B cell (primary cell): ENCODE data around the gene NEUROD4. TPM values are rescaled to one million over a fixed set of nuclear protein-coding genes. Genes with fewer than 3 reads are reported as not detected.

ENCODE experiments used
- ATAC-seq: fragments of 200-7000 bp; cut with Tn5 transposase; one replicate; pipeline ENCODE4 v1.10.0; 2021; ENCODE audit warnings: low read depth, mild to moderate bottlenecking, moderate number of reproducible peaks, moderate library complexity
- CTCF ChIA-PET: fragments of 350-600 bp; sonication (Branson Sonifier 250); formaldehyde crosslinking; loops from one replicate; lab custom pipeline; 2021; ENCODE audit warnings: antibody characterized with exemption, inconsistent platforms; lab: Charles Lee
- POLR2A ChIA-PET: fragments of 350-600 bp; sonication (Branson Sonifier 250); formaldehyde crosslinking; loops from one replicate; lab custom pipeline; 2021; ENCODE audit warnings: antibody characterized with exemption; lab: Charles Lee
- DNase-seq: peaks from one replicate; pipeline ENCODE4 v3.0.0; 2013
- H2AFZ ChIP-seq: 2 replicates; pipeline ENCODE4 v1.6.1; 2012; ENCODE audit warnings: mild to moderate bottlenecking, low read depth, low read length; ENCODE audit not compliant: insufficient read depth, poor library complexity, severe bottlenecking
- H3K27ac ChIP-seq, 2 donors: 1 replicate in 1 of 2; 2 replicates in 1 of 2; pipeline ENCODE4 v1.5.1; 2012 to 2013; ENCODE audit warnings: low read length in 2 of 2, mild to moderate bottlenecking in 2 of 2, moderate library complexity in 1 of 2
- H3K27me3 ChIP-seq, 4 experiments: fragments of 200-600 bp in 1 of 4; sonication (generic) in 1 of 4; replicated peaks in 1 of 4; 1 replicate in 2 of 4; 2 replicates in 2 of 4; pipeline versions ENCODE4 v1.6.1 to v1.7.0; 2013 to 2016; ENCODE audit warnings: low read length in 3 of 4, mild to moderate bottlenecking in 2 of 4, mixed read lengths in 1 of 4, moderate library complexity in 1 of 4; ENCODE audit not compliant: insufficient read depth in 4 of 4, control insufficient read depth in 3 of 4; ENCODE audit errors: control extremely low read depth in 1 of 4
- H3K36me3 ChIP-seq, 2 experiments: replicated peaks in 1 of 2; 1 replicate in 1 of 2; 2 replicates in 1 of 2; pipeline versions ENCODE4 v1.6.1 to v1.7.1; 2013; ENCODE audit warnings: low read length in 1 of 2; ENCODE audit not compliant: insufficient read depth in 2 of 2, control insufficient read depth in 1 of 2; ENCODE audit errors: control extremely low read depth in 1 of 2, extremely low read depth in 1 of 2
- H3K4me1 ChIP-seq, 2 donors: fragments of 200-600 bp in 1 of 2; sonication (generic) in 1 of 2; 1 replicate in 1 of 2; 2 replicates in 1 of 2; pipeline versions ENCODE4 v1.5.1 to v1.6.1; 2013 to 2017; ENCODE audit warnings: low read length in 2 of 2; ENCODE audit not compliant: control insufficient read depth in 2 of 2, insufficient read depth in 2 of 2
- H3K4me2 ChIP-seq: replicated peaks from 2 replicates; pipeline ENCODE3; 2012; ENCODE audit warnings: mild to moderate bottlenecking, low read depth, low read length; ENCODE audit not compliant: poor library complexity, severe bottlenecking
- H3K4me3 ChIP-seq, 5 experiments: fragments of 200-600 bp in 1 of 5; sonication (generic) in 1 of 5; 1 replicate in 3 of 5; 2 replicates in 2 of 5; pipeline versions ENCODE4 v1.5.1 to v1.7.0; 2011 to 2016; ENCODE audit warnings: low read length in 4 of 5, mild to moderate bottlenecking in 4 of 5, low read depth in 2 of 5, control low read depth in 1 of 5, moderate library complexity in 1 of 5; ENCODE audit not compliant: insufficient read depth in 1 of 5; ENCODE audit errors: control extremely low read depth in 1 of 5, extremely low read depth in 1 of 5
- H3K79me2 ChIP-seq: fragments of 200-600 bp; sonication (generic); one replicate; pipeline ENCODE4 v1.6.0; 2016; ENCODE audit warnings: low read length; ENCODE audit not compliant: control insufficient read depth, insufficient read depth
- H3K9ac ChIP-seq: fragments of 200-600 bp; sonication (generic); 2 replicates; pipeline ENCODE4 v1.6.1; 2017; ENCODE audit warnings: mild to moderate bottlenecking, low read length, moderate library complexity
- H3K9me3 ChIP-seq, 3 donors: one replicate each; pipeline versions ENCODE4 v1.6.1 to v1.7.1; 2013; ENCODE audit warnings: low read length in 2 of 3; ENCODE audit not compliant: control insufficient read depth in 2 of 3, insufficient read depth in 1 of 3; ENCODE audit errors: control extremely low read depth in 1 of 3
- H4K20me1 ChIP-seq: 2 replicates; pipeline ENCODE4 v1.6.0; 2012; ENCODE audit warnings: mild to moderate bottlenecking, low read length; ENCODE audit not compliant: insufficient read depth, control insufficient read depth, poor library complexity, severe bottlenecking
- H3K27ac Mint-ChIP-seq: one replicate; pipeline ENCODE4 v1.8.0; 2021; ENCODE audit warnings: mixed read lengths
- H3K27me3 Mint-ChIP-seq: one replicate; pipeline ENCODE4 v1.8.0; 2021; ENCODE audit warnings: mixed read lengths
- H3K4me1 Mint-ChIP-seq: one replicate; pipeline ENCODE4 v1.8.0; 2021; ENCODE audit warnings: mixed read lengths
- H3K4me3 Mint-ChIP-seq: one replicate; pipeline ENCODE4 v1.8.0; 2021; ENCODE audit warnings: mixed read lengths
- H3K9me3 Mint-ChIP-seq: one replicate; pipeline ENCODE4 v1.8.0; 2022; ENCODE audit warnings: mixed read lengths; ENCODE audit not compliant: insufficient read depth
- EZH2 ChIP-seq: IDR thresholded peaks from 2 replicates; pipeline ENCODE4 v1.6.1; 2012; ENCODE audit warnings: borderline replicate concordance, low read depth, mild to moderate bottlenecking, moderate library complexity, low read length; ENCODE audit not compliant: insufficient read depth, poor library complexity, severe bottlenecking
- WGBS: methylation state at CpG from one replicate; pipeline ENCODE4 v1.1.5; 2013; ENCODE audit warnings: missing lambda C conversion rate; ENCODE audit not compliant: insufficient coverage; 5-methylcytosine and 5-hydroxymethylcytosine counted together
- intact Hi-C: fragments of 100-400 bp; cut with micrococcal nuclease; formaldehyde crosslinking; loops from one replicate; pipeline ENCODE4 v1.10.0; 2022
- polyA plus RNA-seq: library from polyadenylated mRNA; depleted of rRNA; stranded (reverse); fragments of >200 nt; gene quantifications from 2 replicates; pipeline ENCODE4 v1.2.3, GENCODE V29; 2012
- total RNA-seq, 2 donors: library from RNA; stranded (reverse); fragments of 120-200 nt in 1 of 2; gene quantifications; 1 replicate in 1 of 2; 2 replicates in 1 of 2; pipeline versions ENCODE4 v1.2.3 to v1.2.4, GENCODE V29; 2013 to 2022
- TF ChIP-seq, protein P1 (sequence below): fragments of 200-600 bp; IDR thresholded peaks from one replicate; pipeline ENCODE4 v1.8.0; 2022; ENCODE audit warnings: antibody characterized with exemption, mild to moderate bottlenecking

The NEUROD4 gene
- total and polyA plus RNA-seq, 2 donors (not counting 1 experiment from before 2014, with no cell fraction given) = not detected

DNA sequence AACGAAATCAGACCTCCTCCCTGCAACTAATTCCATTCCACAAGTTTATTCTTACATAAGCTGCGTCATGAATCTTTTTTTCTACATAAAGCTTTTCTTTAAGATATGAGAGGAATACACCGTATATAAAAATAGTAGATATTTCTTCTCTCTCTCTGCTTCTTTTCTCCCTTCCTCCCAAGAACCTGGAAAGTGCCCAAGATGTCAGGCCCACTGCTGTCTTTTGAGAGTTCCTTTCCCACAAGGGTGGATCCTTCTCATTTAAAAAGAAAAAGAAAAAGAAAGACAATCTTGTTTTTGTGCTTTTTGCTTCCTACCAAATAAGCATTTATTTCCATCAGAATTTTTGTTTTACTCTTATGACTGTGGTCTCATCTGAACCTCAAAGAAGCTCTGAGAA, 46.2 kb upstream of the NEUROD4 start:
- no peaks in the 10 kb centered on the region for H3K27me3 ChIP-seq
- no peak overlapping the region for H3K9ac ChIP-seq
- H4K20me1 ChIP-seq = no peaks in the 10 kb centered on the region
- intact Hi-C loops = no loop called here
- no CpG with 5 or more reads among the region's 3 CpGs for WGBS
- Mint-ChIP-seq H3K4me3 (no peak overlapping the region), H3K4me1 (peaks cover 10% of the 10 kb centered on the region), H3K27me3 (no peaks in the 10 kb centered on the region), H3K9me3 (no peaks in the 10 kb centered on the region), H3K27ac (no peak overlapping the region)
- ATAC-seq (no peak), DNase-seq (no peak)
- peaks cover 0 to under 1% of the 10 kb centered on the region in 2 donors for H3K4me1 ChIP-seq
- CTCF ChIA-PET = interaction anchor here (0.6 to 1.4 kb wide), 4 partner anchors 17 to 446 kb away, joined by 3 to 5 read pairs (median 4); no protein-coding TSS in a partner anchor
- H3K36me3 ChIP-seq = peaks cover 3 to 33% of the 10 kb centered on the region in 2 experiments
- no peak overlapping the region for H3K27ac ChIP-seq
- no peak overlapping the region for H3K4me3 ChIP-seq
- no peak overlapping the region for H2AFZ ChIP-seq
- no peak for TF ChIP-seq EZH2
- TF ChIP-seq, protein P1, sequence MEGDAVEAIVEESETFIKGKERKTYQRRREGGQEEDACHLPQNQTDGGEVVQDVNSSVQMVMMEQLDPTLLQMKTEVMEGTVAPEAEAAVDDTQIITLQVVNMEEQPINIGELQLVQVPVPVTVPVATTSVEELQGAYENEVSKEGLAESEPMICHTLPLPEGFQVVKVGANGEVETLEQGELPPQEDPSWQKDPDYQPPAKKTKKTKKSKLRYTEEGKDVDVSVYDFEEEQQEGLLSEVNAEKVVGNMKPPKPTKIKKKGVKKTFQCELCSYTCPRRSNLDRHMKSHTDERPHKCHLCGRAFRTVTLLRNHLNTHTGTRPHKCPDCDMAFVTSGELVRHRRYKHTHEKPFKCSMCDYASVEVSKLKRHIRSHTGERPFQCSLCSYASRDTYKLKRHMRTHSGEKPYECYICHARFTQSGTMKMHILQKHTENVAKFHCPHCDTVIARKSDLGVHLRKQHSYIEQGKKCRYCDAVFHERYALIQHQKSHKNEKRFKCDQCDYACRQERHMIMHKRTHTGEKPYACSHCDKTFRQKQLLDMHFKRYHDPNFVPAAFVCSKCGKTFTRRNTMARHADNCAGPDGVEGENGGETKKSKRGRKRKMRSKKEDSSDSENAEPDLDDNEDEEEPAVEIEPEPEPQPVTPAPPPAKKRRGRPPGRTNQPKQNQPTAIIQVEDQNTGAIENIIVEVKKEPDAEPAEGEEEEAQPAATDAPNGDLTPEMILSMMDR = no peak
- H3K9me3 ChIP-seq = no peaks in the 10 kb centered on the region
- no peak overlapping the region for H3K4me2 ChIP-seq
- peaks cover 9% of the 10 kb centered on the region for H3K79me2 ChIP-seq
- POLR2A ChIA-PET = no interaction called here

DNA sequence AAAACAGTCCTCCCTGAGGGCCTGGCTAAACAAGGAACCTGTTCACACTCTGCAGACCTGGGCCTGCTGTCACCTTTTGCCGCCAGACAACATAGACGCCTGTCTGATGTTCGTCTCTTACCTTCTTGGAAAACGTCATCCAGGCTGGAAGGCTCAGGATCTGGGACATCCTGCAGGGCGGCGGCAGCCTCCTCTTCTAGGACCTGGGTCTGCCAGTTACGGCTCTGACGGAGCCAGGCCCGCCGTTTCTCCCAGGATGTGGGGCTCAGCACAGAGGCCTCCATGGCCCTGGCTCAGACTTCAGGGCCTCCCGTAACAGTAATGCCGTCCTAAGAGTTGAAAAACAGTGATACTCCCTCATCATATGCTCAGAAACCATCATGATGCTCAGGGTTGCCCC, 45.5 kb upstream of the NEUROD4 start:
- intact Hi-C loops = no loop called here
- DNase-seq = no peak
- H3K9me3 ChIP-seq = no peaks in the 10 kb centered on the region
- no peak overlapping the region for H3K4me2 ChIP-seq
- H4K20me1 ChIP-seq = no peaks in the 10 kb centered on the region
- H3K9ac ChIP-seq = no peak overlapping the region
- peaks cover 15% of the 10 kb centered on the region for H3K79me2 ChIP-seq
- H3K36me3 ChIP-seq = peaks cover 3 to 33% of the 10 kb centered on the region in 2 experiments
- ChIA-PET CTCF (interaction anchor here (1.1 to 2.1 kb wide), 4 partner anchors 15 to 98 kb away, joined by 3 to 9 read pairs (median 4); no protein-coding TSS in a partner anchor), POLR2A (no interaction called here)
- no peak overlapping the region for H3K27ac Mint-ChIP-seq
- peaks cover 15% of the 10 kb centered on the region for H3K4me1 Mint-ChIP-seq
- no peak overlapping the region for H3K4me3 Mint-ChIP-seq
- H3K4me3 ChIP-seq = no peak overlapping the region
- TF ChIP-seq, protein P1 = no peak
- no peak for TF ChIP-seq EZH2
- H3K27me3 Mint-ChIP-seq = no peaks in the 10 kb centered on the region
- H3K4me1 ChIP-seq = no peaks in the 10 kb centered on the region
- ATAC-seq = no peak
- no peaks in the 10 kb centered on the region for H3K9me3 Mint-ChIP-seq
- 98% methylated on average over 12 of the region's 12 CpGs for WGBS
- no peaks in the 10 kb centered on the region for H3K27me3 ChIP-seq
- no peak overlapping the region for H2AFZ ChIP-seq
- no peak overlapping the region for H3K27ac ChIP-seq
